OCI-LY1 (cell line): ENCODE measurements around the gene TTLL5.

Experiments used
- H2AFZ ChIP-seq: fragments of 200-600 bp; sonication (generic), shearing (Covaris generic); 2 replicates; pipeline ENCODE4 v1.6.0; 2014; ENCODE audit warnings: antibody characterized with exemption, mild to moderate bottlenecking, low read length
- H3F3A ChIP-seq: fragments of 200-600 bp; sonication (generic), shearing (Covaris generic); 2 replicates; pipeline ENCODE4 v1.6.0; 2014; ENCODE audit warnings: mild to moderate bottlenecking, antibody characterized with exemption, low read length, moderate library complexity; ENCODE audit not compliant: insufficient read depth
- H3K27ac ChIP-seq: fragments of 200-600 bp; sonication (generic); 2 replicates; pipeline ENCODE4 v1.5.1; 2014; ENCODE audit warnings: low read length, mixed run types, mild to moderate bottlenecking, low read depth; ENCODE audit not compliant: poor library complexity, severe bottlenecking
- H3K27me3 ChIP-seq: fragments of 200-600 bp; sonication (generic); 2 replicates; pipeline ENCODE4 v1.6.0; 2014; ENCODE audit warnings: antibody characterized with exemption, mild to moderate bottlenecking, low read length, moderate library complexity; ENCODE audit not compliant: insufficient read depth
- H3K36me3 ChIP-seq: fragments of 200-600 bp; sonication (generic); 2 replicates; pipeline ENCODE4 v1.6.1; 2014; ENCODE audit warnings: mild to moderate bottlenecking, antibody characterized with exemption, low read length, moderate library complexity, mixed read lengths; ENCODE audit not compliant: insufficient read depth
- H3K4me1 ChIP-seq: fragments of 200-600 bp; sonication (generic); 2 replicates; pipeline ENCODE4 v1.5.1; 2014; ENCODE audit warnings: mild to moderate bottlenecking, low read length, moderate library complexity; ENCODE audit not compliant: insufficient read depth, severe bottlenecking
- H3K4me2 ChIP-seq: fragments of 200-600 bp; sonication (generic), shearing (Covaris generic); 2 replicates; pipeline ENCODE4 v1.6.1; 2014; ENCODE audit warnings: low read length
- H3K4me3 ChIP-seq: fragments of 200-600 bp; sonication (generic); 2 replicates; pipeline ENCODE4 v1.5.1; 2014; ENCODE audit warnings: low read length, low read depth, mild to moderate bottlenecking, mixed read lengths; ENCODE audit not compliant: poor library complexity, severe bottlenecking
- H3K79me2 ChIP-seq: fragments of 200-600 bp; shearing (Covaris generic); 2 replicates; pipeline ENCODE4 v1.6.1; 2016; ENCODE audit warnings: mixed run types, low read length, mixed read lengths; ENCODE audit not compliant: insufficient read depth
- H3K9ac ChIP-seq: fragments of 200-600 bp; sonication (generic), shearing (Covaris generic); 2 replicates; pipeline ENCODE4 v1.6.1; 2014; ENCODE audit warnings: mild to moderate bottlenecking, low read length, mixed read lengths
- H3K9me2 ChIP-seq: fragments of 200-600 bp; sonication (generic), shearing (Covaris generic); 2 replicates; pipeline ENCODE4 v1.6.1; 2014; ENCODE audit warnings: low read depth, mild to moderate bottlenecking, low read length, mixed read lengths
- H3K9me3 ChIP-seq: fragments of 200-600 bp; shearing (Covaris generic); 2 replicates; pipeline ENCODE4 v1.6.1; 2014; ENCODE audit warnings: low read length, mixed read lengths
- H4K20me1 ChIP-seq: fragments of 200-600 bp; sonication (generic), shearing (Covaris generic); 2 replicates; pipeline ENCODE4 v1.6.0; 2016; ENCODE audit warnings: mild to moderate bottlenecking, low read length; ENCODE audit not compliant: insufficient read depth
- EZH2 ChIP-seq: fragments of 200-600 bp; sonication (generic), shearing (Covaris generic); IDR thresholded peaks from 2 replicates; pipeline ENCODE4 v1.8.0; 2017; ENCODE audit warnings: borderline replicate concordance, mixed run types, mild to moderate bottlenecking, antibody characterized with exemption, low read length, moderate library complexity, mixed read lengths
- TF ChIP-seq, protein P1 (sequence below): fragments of 200-600 bp; sonication (generic), shearing (Covaris generic); IDR thresholded peaks from 2 replicates; pipeline ENCODE4 v1.5.1; 2017; ENCODE audit warnings: mild to moderate bottlenecking, antibody characterized with exemption, low read length, moderate library complexity, mixed read lengths

TTLL5 gene

DNA sequence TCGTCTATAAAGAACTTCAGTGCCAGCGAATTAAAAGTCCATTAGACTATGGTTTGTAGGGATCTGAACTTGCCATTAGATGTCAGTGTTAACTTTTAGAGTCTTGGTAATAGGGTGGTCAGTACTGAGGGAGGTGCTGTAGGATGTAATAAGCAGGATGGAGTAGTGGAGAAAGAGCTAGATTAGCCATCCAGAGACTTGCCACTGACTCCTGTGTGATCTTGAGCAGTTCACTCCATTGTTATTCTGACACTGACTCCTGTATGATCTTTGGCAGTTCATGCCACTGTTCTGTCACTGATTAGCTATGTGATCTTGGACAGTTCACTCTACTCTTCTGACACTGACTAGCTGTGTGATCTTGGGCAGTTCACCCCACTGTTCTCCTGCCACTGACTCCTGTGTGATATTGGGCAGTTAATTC lies 133.6 kb downstream of the TTLL5 start:
- no peaks in the 10 kb centered on the region for H3K79me2 ChIP-seq
- H3K4me3 ChIP-seq: no peak overlapping the region
- no peaks in the 10 kb centered on the region for H4K20me1 ChIP-seq
- no peak overlapping the region for H2AFZ ChIP-seq
- no peak overlapping the region for H3K9ac ChIP-seq
- H3K27ac ChIP-seq: no peak overlapping the region
- no peaks in the 10 kb centered on the region for H3F3A ChIP-seq
- TF ChIP-seq, protein P1, sequence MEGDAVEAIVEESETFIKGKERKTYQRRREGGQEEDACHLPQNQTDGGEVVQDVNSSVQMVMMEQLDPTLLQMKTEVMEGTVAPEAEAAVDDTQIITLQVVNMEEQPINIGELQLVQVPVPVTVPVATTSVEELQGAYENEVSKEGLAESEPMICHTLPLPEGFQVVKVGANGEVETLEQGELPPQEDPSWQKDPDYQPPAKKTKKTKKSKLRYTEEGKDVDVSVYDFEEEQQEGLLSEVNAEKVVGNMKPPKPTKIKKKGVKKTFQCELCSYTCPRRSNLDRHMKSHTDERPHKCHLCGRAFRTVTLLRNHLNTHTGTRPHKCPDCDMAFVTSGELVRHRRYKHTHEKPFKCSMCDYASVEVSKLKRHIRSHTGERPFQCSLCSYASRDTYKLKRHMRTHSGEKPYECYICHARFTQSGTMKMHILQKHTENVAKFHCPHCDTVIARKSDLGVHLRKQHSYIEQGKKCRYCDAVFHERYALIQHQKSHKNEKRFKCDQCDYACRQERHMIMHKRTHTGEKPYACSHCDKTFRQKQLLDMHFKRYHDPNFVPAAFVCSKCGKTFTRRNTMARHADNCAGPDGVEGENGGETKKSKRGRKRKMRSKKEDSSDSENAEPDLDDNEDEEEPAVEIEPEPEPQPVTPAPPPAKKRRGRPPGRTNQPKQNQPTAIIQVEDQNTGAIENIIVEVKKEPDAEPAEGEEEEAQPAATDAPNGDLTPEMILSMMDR: peak; percentile 31; the same call in 1 of the 2 replicates
- no peak for TF ChIP-seq EZH2
- peaks cover 9% of the 10 kb centered on the region; the same call in 1 of the 2 replicates for H3K36me3 ChIP-seq
- H3K9me3 ChIP-seq: no peaks in the 10 kb centered on the region
- no peaks in the 10 kb centered on the region for H3K4me1 ChIP-seq
- no peaks in the 10 kb centered on the region for H3K27me3 ChIP-seq
- no peaks in the 10 kb centered on the region for H3K9me2 ChIP-seq
- no peak overlapping the region for H3K4me2 ChIP-seq

DNA sequence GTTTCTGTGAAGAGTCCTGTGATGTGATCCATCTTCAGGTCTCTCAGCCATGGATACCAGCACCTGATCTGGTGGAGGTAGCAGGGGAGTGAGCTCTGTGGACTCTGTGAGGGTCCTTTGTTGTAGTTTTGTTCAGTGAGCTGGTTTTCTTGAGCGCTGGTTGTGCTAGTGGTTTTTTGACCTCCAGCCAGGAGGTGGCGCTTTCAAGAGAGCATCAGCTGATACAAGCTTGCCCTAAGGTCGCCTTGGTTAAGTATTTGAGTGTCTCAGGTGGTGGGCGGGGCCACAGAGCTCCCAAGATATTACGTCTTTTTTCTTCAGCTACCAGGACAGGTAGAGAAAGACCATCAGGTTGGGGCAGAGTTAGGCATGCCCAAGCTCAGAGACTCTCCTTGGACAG lies 139.7 kb downstream of the TTLL5 start:
- H3K4me3 ChIP-seq: no peak overlapping the region
- H2AFZ ChIP-seq: no peak overlapping the region
- no peaks in the 10 kb centered on the region for H3K27me3 ChIP-seq
- peaks cover 16% of the 10 kb centered on the region for H3K36me3 ChIP-seq
- H3K9ac ChIP-seq: no peak overlapping the region
- no peaks in the 10 kb centered on the region for H4K20me1 ChIP-seq
- no peaks in the 10 kb centered on the region for H3F3A ChIP-seq
- no peaks in the 10 kb centered on the region for H3K79me2 ChIP-seq
- no peak overlapping the region for H3K27ac ChIP-seq
- no peaks in the 10 kb centered on the region for H3K9me3 ChIP-seq
- H3K4me2 ChIP-seq: no peak overlapping the region
- no peak for TF ChIP-seq EZH2
- TF ChIP-seq, protein P1: peak; percentile 26; the same call in 1 of the 2 replicates
- no peaks in the 10 kb centered on the region for H3K9me2 ChIP-seq
- no peaks in the 10 kb centered on the region for H3K4me1 ChIP-seq

DNA sequence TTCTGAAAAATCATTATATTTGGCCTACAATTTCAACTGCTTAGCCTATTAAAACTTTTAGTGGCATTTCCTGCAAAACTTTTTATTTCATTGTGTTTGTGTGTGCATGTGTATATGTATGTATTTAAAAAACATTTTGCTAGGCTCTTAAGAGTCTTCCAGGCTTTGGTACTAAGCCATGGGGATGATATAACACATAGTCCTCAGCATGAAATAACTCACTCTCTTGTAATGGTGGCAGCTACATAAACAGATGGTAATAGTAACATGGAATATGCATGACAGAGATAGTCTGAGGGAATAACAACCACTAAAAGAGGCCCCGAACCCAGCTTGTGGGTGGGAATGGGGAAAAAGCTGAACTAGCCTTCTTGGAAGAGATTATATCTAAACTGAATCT lies 141.4 kb downstream of the TTLL5 start:
- TF ChIP-seq EZH2: no peak
- TF ChIP-seq, protein P1: no peak
- H3K4me2 ChIP-seq: no peak overlapping the region

More for the DNA sequence above, 141.4 kb downstream of the TTLL5 start:
- Histone ChIP-seq H3K27ac (no peak overlapping the region), H3K4me1 (no peaks in the 10 kb centered on the region), H4K20me1 (no peaks in the 10 kb centered on the region), H3K9me3 (no peaks in the 10 kb centered on the region), H3K9me2 (no peaks in the 10 kb centered on the region), H3K4me3 (no peak overlapping the region), H3K79me2 (no peaks in the 10 kb centered on the region), H3F3A (no peaks in the 10 kb centered on the region), H2AFZ (no peak overlapping the region), H3K9ac (no peak overlapping the region), H3K27me3 (no peaks in the 10 kb centered on the region), H3K36me3 (peaks cover 14% of the 10 kb centered on the region)
